SK-N-SH treated with all-trans-retinoic acid at 6 μM for 48 hours (cell line): ENCODE data around the gene DCDC1.
"Not testable (repeated sequence)": the region's sequence is repeated elsewhere in the genome, so short reads cannot be mapped to it uniquely, and the experiment has no call there.

Experiments
- ATAC-seq: fragments of 200-7000 bp; cut with Tn5 transposase; 3 replicates; pipeline ENCODE4 v1.9.1; 2020; ENCODE audit warnings: mild to moderate bottlenecking, moderate library complexity
- ARNTL ChIP-seq: fragments of 450-650 bp; formaldehyde crosslinking; IDR thresholded peaks from 2 replicates; pipeline ENCODE4 v1.5.0; 2020; ENCODE audit warnings: low read depth, mild to moderate bottlenecking, moderate library complexity, borderline replicate concordance
- BACH2 ChIP-seq: fragments of 250-450 bp; sonication (Bioruptor Pico); IDR thresholded peaks from 2 replicates; pipeline ENCODE4 v1.9.0; 2021; ENCODE audit warnings: mild to moderate bottlenecking, borderline replicate concordance
- CREB5 ChIP-seq: fragments of 250-450 bp; sonication (Bioruptor Pico); IDR thresholded peaks from 2 replicates; pipeline ENCODE4 v1.5.1; 2020; ENCODE audit warnings: low read depth, mild to moderate bottlenecking, moderate library complexity
- CSDC2 ChIP-seq: fragments of 250-450 bp; sonication (Bioruptor Pico); IDR thresholded peaks from 2 replicates; pipeline ENCODE4 v1.5.0; 2020; ENCODE audit warnings: mild to moderate bottlenecking, moderate library complexity
- CSRNP3 ChIP-seq: fragments of 250-450 bp; sonication (Bioruptor Pico); IDR thresholded peaks from 2 replicates; pipeline ENCODE4 v1.5.1; 2021; ENCODE audit warnings: mild to moderate bottlenecking, moderate library complexity
- ESRRG ChIP-seq: fragments of 250-450 bp; sonication (Bioruptor Pico); IDR thresholded peaks from 2 replicates; pipeline ENCODE4 v1.6.1; 2021; ENCODE audit warnings: mild to moderate bottlenecking
- GLIS3 ChIP-seq: fragments of 250-450 bp; sonication (Bioruptor Pico); IDR thresholded peaks from 2 replicates; pipeline ENCODE4 v1.5.0; 2020; ENCODE audit warnings: mild to moderate bottlenecking, moderate library complexity
- ISL1 ChIP-seq: fragments of 250-450 bp; sonication (Bioruptor Pico); IDR thresholded peaks from 2 replicates; pipeline ENCODE4 v2.1.2; 2022; ENCODE audit warnings: mild to moderate bottlenecking, moderate library complexity
- OSR1 ChIP-seq: fragments of 250-450 bp; sonication (Bioruptor Pico); IDR thresholded peaks from 2 replicates; pipeline ENCODE4 v1.8.0; 2022; ENCODE audit warnings: moderate library complexity, mild to moderate bottlenecking, inconsistent platforms
- POU6F1 ChIP-seq: fragments of 250-450 bp; sonication (Bioruptor Pico); IDR thresholded peaks from 2 replicates; pipeline ENCODE4 v1.8.0; 2021; ENCODE audit warnings: low read depth, mild to moderate bottlenecking, moderate library complexity, borderline replicate concordance
- PPARA ChIP-seq: fragments of 250-450 bp; sonication (Bioruptor Pico); IDR thresholded peaks from 2 replicates; pipeline ENCODE4 v1.5.0; 2020; ENCODE audit warnings: mild to moderate bottlenecking, borderline replicate concordance
- RARB ChIP-seq: fragments of 250-450 bp; sonication (Bioruptor Pico); IDR thresholded peaks from 2 replicates; pipeline ENCODE4 v1.8.0; 2021; ENCODE audit warnings: mild to moderate bottlenecking, moderate library complexity
- SNAI2 ChIP-seq: fragments of 250-450 bp; sonication (Bioruptor Pico); IDR thresholded peaks from 2 replicates; pipeline ENCODE4 v1.5.0; 2020; ENCODE audit warnings: mild to moderate bottlenecking, moderate library complexity
- TCF4 ChIP-seq: fragments of 250-450 bp; sonication (Bioruptor Pico); IDR thresholded peaks from 2 replicates; pipeline ENCODE4 v1.8.0; 2021; ENCODE audit warnings: mild to moderate bottlenecking, moderate library complexity, borderline replicate concordance
- TOX ChIP-seq: fragments of 250-450 bp; sonication (Bioruptor Pico); IDR thresholded peaks from 2 replicates; pipeline ENCODE4 v1.8.0; 2021; ENCODE audit warnings: mild to moderate bottlenecking, moderate library complexity, borderline replicate concordance
- TSHZ2 ChIP-seq: fragments of 250-450 bp; sonication (Bioruptor Pico); IDR thresholded peaks from 2 replicates; pipeline ENCODE4 v1.5.0; 2020; ENCODE audit warnings: mild to moderate bottlenecking, moderate library complexity
- ZC3H10 ChIP-seq: fragments of 250-450 bp; sonication (Bioruptor Pico); IDR thresholded peaks from 2 replicates; pipeline ENCODE4 v1.5.1; 2021; ENCODE audit warnings: mild to moderate bottlenecking, moderate library complexity
- ZFP3 ChIP-seq: fragments of 250-450 bp; sonication (Bioruptor Pico); IDR thresholded peaks from 2 replicates; pipeline ENCODE4 v1.5.0; 2020; ENCODE audit warnings: mild to moderate bottlenecking, moderate library complexity
- ZFP30 ChIP-seq: fragments of 450-650 bp; formaldehyde crosslinking; IDR thresholded peaks from 2 replicates; pipeline ENCODE4 v1.5.0; 2022; ENCODE audit warnings: mild to moderate bottlenecking, moderate library complexity
- ZNF565 ChIP-seq: fragments of 450-650 bp; formaldehyde crosslinking; conservative IDR thresholded peaks from 2 replicates; pipeline ENCODE4 v1.5.0; 2020; ENCODE audit warnings: low read depth, mild to moderate bottlenecking, moderate library complexity
- ZNF70 ChIP-seq: fragments of 450-650 bp; formaldehyde crosslinking; IDR thresholded peaks from 2 replicates; pipeline ENCODE4 v1.5.0; 2020; ENCODE audit warnings: mild to moderate bottlenecking, moderate library complexity

DCDC1 gene

GRCh38 chr11:31301549-31302510 lies 67.7 kb downstream of the DCDC1 start (continued):
- no peak for TF ChIP-seq TSHZ2

GRCh38 chr11:31295308-31295707 lies 74.2 kb downstream of the DCDC1 start:
- TF ChIP-seq ZNF565 (no peak), SNAI2 (no peak), ZFP30 (no peak), GLIS3 (no peak), BACH2 (CRISPR knock-in tag) (no peak), RARB (CRISPR knock-in tag) (no peak), ZNF70 (CRISPR knock-in tag) (no peak)
- TF ChIP-seq, all 23 proteins: peak for 0
- ATAC-seq = no peak

GRCh38 chr11:31273527-31273926 lies 96.0 kb downstream of the DCDC1 start:
- ATAC-seq = not testable (repeated sequence)

GRCh38 chr11:31267720-31268119 lies 101.8 kb downstream of the DCDC1 start:
- no peak for ATAC-seq
- TF ChIP-seq ESRRG (CRISPR knock-in tag) (no peak), TOX (CRISPR knock-in tag) (no peak), TSHZ2 (no peak), ISL1 (CRISPR knock-in tag) (no peak), ZFP30 (no peak), ZFP3 (CRISPR knock-in tag) (no peak), TCF4 (no peak), PPARA (no peak), POU6F1 (CRISPR knock-in tag) (no peak), SNAI2 (no peak), ZC3H10 (CRISPR knock-in tag) (no peak), ZNF70 (CRISPR knock-in tag) (no peak), CSDC2 (CRISPR knock-in tag) (no peak), ZNF565 (no peak), CREB5 (CRISPR knock-in tag) (no peak), ARNTL (CRISPR knock-in tag) (no peak), OSR1 (CRISPR knock-in tag) (no peak), CSRNP3 (CRISPR knock-in tag) (no peak)
